Neural cell (in vitro differentiated cells): Measurements from ENCODE around the gene CYGB. TPM values are rescaled to one million over a fixed set of nuclear protein-coding genes. Genes with fewer than 3 reads are reported as not detected.
A peak's percentile ranks its signal among the peaks of the same experiment; 100 is the strongest.

Source experiments
- H2AFZ ChIP-seq: fragments of 200-600, 300-800 bp; sonication (generic), shearing (Covaris generic); 2 replicates; pipeline ENCODE4 v1.6.0; 2014; ENCODE audit warnings: low read depth, mild to moderate bottlenecking, antibody characterized with exemption, low read length, moderate library complexity
- H3F3A ChIP-seq: fragments of 200-600 bp; shearing (Covaris generic); 2 replicates; pipeline ENCODE4 v1.6.1; 2016; ENCODE audit warnings: mild to moderate bottlenecking, moderate library complexity, mixed read lengths, antibody characterized with exemption, low read length; ENCODE audit not compliant: insufficient read depth, poor library complexity, severe bottlenecking
- H3K27ac ChIP-seq: fragments of 200-600, 300-800 bp; sonication (generic), shearing (Covaris generic); 2 replicates; pipeline ENCODE4 v1.5.1; 2014; ENCODE audit warnings: mild to moderate bottlenecking, low read length, moderate library complexity
- H3K27me3 ChIP-seq: fragments of 300-800, 200-600 bp; sonication (generic), shearing (Covaris generic); 2 replicates; pipeline ENCODE4 v1.6.0; 2014; ENCODE audit warnings: mild to moderate bottlenecking, low read depth, low read length, moderate library complexity; ENCODE audit not compliant: insufficient read depth
- H3K36me3 ChIP-seq: fragments of 300-800, 200-600 bp; sonication (generic), shearing (Covaris generic); 2 replicates; pipeline ENCODE4 v1.5.1; 2014; ENCODE audit warnings: mild to moderate bottlenecking, antibody characterized with exemption, low read length, moderate library complexity; ENCODE audit not compliant: insufficient read depth
- H3K4me2 ChIP-seq: fragments of 300-800, 200-600 bp; sonication (generic), shearing (Covaris generic); 2 replicates; pipeline ENCODE4 v1.6.0; 2014; ENCODE audit warnings: mild to moderate bottlenecking, low read length
- H3K4me3 ChIP-seq: fragments of 300-800, 200-600 bp; sonication (generic), shearing (Covaris generic); 2 replicates; pipeline ENCODE4 v1.5.1; 2014; ENCODE audit warnings: mild to moderate bottlenecking, low read length, moderate library complexity
- H3K79me2 ChIP-seq: fragments of 200-600 bp; shearing (Covaris generic); replicated peaks from 2 replicates; pipeline ENCODE4 v1.6.0; 2014; ENCODE audit warnings: mild to moderate bottlenecking, low read length, moderate library complexity; ENCODE audit not compliant: insufficient read depth
- H3K9ac ChIP-seq: fragments of 300-800, 200-600 bp; sonication (generic), shearing (Covaris generic); 2 replicates; pipeline ENCODE4 v1.6.1; 2016; ENCODE audit warnings: mild to moderate bottlenecking, low read length, mixed read lengths
- H3K9me2 ChIP-seq: fragments of 200-600 bp; shearing (Covaris generic); 2 replicates; pipeline ENCODE4 v1.6.1; 2016; ENCODE audit warnings: mild to moderate bottlenecking, low read length, mixed read lengths; ENCODE audit not compliant: insufficient read depth
- H3K9me3 ChIP-seq: fragments of 200-600, 300-800 bp; sonication (generic), shearing (Covaris generic); 2 replicates; pipeline ENCODE4 v1.6.1; 2016; ENCODE audit warnings: mild to moderate bottlenecking, mixed run types, low read length, moderate library complexity, mixed read lengths
- H4K20me1 ChIP-seq: fragments of 200-600 bp; shearing (Covaris generic); 2 replicates; pipeline ENCODE4 v1.6.1; 2016; ENCODE audit warnings: mild to moderate bottlenecking, mixed run types; ENCODE audit not compliant: insufficient read depth
- CTCF ChIP-seq: fragments of 450-650 bp; IDR thresholded peaks from 2 replicates; pipeline ENCODE4 v1.5.1; 2014; ENCODE audit warnings: antibody characterized with exemption, mild to moderate bottlenecking, moderate library complexity; ENCODE audit not compliant: poor library complexity, severe bottlenecking
- EP300 ChIP-seq: fragments of 450-650 bp; conservative IDR thresholded peaks from 2 replicates; pipeline ENCODE4 v1.6.1; 2014; ENCODE audit warnings: antibody characterized with exemption, mild to moderate bottlenecking, moderate library complexity; ENCODE audit not compliant: poor library complexity, severe bottlenecking
- EZH2 ChIP-seq: fragments of 200-600, 300-800 bp; shearing (Covaris generic), sonication (generic); IDR thresholded peaks from 2 replicates; pipeline ENCODE4 v1.6.1; 2014; ENCODE audit warnings: antibody characterized with exemption, low read length, borderline replicate concordance, mild to moderate bottlenecking; ENCODE audit not compliant: insufficient read depth, poor library complexity, severe bottlenecking
- MXI1 ChIP-seq: fragments of 450-650 bp; conservative IDR thresholded peaks from 2 replicates; pipeline ENCODE4 v1.6.1; 2014; ENCODE audit warnings: antibody characterized with exemption, mild to moderate bottlenecking; ENCODE audit not compliant: poor library complexity, severe bottlenecking
- POLR2AphosphoS5 ChIP-seq: IDR thresholded peaks from 2 replicates; pipeline ENCODE4 v1.6.1; 2012
- RAD21 ChIP-seq: fragments of 450-650 bp; conservative IDR thresholded peaks from 2 replicates; pipeline ENCODE4 v1.6.1; 2014; ENCODE audit warnings: antibody characterized with exemption, mild to moderate bottlenecking, moderate library complexity
- SMC3 ChIP-seq: fragments of 450-650 bp; conservative IDR thresholded peaks from 2 replicates; pipeline ENCODE4 v1.6.1; 2014; ENCODE audit warnings: antibody characterized with exemption, mild to moderate bottlenecking, moderate library complexity; ENCODE audit not compliant: poor library complexity
- TAF1 ChIP-seq: IDR thresholded peaks from 2 replicates; pipeline ENCODE4 v1.6.1; 2012; ENCODE audit warnings: low read depth
- polyA plus RNA-seq: library from polyadenylated mRNA; depleted of rRNA; stranded (reverse); fragments of >200 nt; gene quantifications from 2 replicates; pipeline ENCODE4 v1.2.3, GENCODE V29; 2014
- TF ChIP-seq, protein P1 (sequence below): IDR thresholded peaks from 2 replicates; pipeline ENCODE4 v1.6.1; 2012; ENCODE audit warnings: borderline replicate concordance

Gene CYGB
- polyA plus RNA-seq, 1 donor from 2014 or later = 12.9 TPM

DNA sequence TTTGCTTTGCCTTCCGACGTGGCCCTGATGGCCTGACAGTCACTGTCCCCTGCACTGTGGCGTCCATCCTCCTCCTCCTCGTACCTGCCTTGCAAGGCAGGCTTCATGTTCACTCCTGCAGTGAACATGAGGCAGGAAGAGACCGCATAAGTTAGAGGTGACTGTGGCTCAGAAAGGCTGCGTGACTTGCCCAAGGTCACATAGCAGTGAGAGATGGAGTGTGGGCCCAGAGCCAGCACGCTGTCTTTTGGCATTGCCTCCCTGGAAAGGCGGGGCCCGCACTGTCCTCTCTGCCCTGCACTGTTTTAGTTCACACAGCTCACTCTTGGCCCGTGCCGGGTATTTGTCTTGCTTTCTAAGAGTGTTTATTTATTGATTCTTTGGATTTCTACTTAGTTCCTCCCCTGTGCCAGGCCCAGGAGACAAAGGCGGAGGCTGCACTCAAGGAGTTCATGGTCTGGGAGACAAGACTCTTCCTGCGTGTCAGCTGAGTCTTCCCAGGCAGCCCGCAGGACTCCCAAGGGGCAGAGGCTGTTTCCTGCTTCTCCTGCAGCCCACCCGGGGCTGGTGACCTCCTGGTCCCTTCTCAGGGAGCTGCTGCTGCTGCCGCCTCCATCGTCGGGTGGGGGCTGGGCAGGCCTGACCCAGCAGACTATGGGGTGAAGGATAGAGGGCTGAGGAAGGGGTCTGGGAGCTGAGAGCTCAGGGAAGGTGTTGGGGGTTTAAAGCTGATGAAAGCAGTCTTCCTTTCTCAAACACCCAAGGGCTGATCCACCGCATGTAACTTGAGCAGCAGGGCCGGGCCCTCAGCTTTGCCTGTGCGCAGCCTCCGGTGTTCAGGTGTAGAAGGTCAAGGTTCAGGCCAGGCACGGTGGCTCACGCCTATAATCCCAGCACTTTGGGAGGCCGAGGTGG is 12.7 kb downstream of the CYGB start:
- Histone ChIP-seq H3K79me2 (no peaks in the 10 kb centered on the region), H3K4me3 (no peak overlapping the region), H2AFZ (no peak overlapping the region), H4K20me1 (no peaks in the 10 kb centered on the region), H3K36me3 (no peaks in the 10 kb centered on the region), H3K9me3 (no peaks in the 10 kb centered on the region), H3K27ac (no peak overlapping the region), H3F3A (no peaks in the 10 kb centered on the region), H3K9ac (no peak overlapping the region), H3K27me3 (no peaks in the 10 kb centered on the region), H3K9me2 (no peaks in the 10 kb centered on the region), H3K4me2 (no peak overlapping the region)
- TF ChIP-seq RAD21 (no peak), SMC3 (no peak), MXI1 (no peak), EP300 (no peak), CTCF (no peak), EZH2 (no peak)
- TF ChIP-seq, protein P1, sequence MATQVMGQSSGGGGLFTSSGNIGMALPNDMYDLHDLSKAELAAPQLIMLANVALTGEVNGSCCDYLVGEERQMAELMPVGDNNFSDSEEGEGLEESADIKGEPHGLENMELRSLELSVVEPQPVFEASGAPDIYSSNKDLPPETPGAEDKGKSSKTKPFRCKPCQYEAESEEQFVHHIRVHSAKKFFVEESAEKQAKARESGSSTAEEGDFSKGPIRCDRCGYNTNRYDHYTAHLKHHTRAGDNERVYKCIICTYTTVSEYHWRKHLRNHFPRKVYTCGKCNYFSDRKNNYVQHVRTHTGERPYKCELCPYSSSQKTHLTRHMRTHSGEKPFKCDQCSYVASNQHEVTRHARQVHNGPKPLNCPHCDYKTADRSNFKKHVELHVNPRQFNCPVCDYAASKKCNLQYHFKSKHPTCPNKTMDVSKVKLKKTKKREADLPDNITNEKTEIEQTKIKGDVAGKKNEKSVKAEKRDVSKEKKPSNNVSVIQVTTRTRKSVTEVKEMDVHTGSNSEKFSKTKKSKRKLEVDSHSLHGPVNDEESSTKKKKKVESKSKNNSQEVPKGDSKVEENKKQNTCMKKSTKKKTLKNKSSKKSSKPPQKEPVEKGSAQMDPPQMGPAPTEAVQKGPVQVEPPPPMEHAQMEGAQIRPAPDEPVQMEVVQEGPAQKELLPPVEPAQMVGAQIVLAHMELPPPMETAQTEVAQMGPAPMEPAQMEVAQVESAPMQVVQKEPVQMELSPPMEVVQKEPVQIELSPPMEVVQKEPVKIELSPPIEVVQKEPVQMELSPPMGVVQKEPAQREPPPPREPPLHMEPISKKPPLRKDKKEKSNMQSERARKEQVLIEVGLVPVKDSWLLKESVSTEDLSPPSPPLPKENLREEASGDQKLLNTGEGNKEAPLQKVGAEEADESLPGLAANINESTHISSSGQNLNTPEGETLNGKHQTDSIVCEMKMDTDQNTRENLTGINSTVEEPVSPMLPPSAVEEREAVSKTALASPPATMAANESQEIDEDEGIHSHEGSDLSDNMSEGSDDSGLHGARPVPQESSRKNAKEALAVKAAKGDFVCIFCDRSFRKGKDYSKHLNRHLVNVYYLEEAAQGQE = no peak

- Histone ChIP-seq H3K79me2 (no peaks in the 10 kb centered on the region), H3K36me3 (no peaks in the 10 kb centered on the region), H3K9ac (no peak overlapping the region), H3K27ac (no peak overlapping the region), H3K4me3 (no peak overlapping the region), H3K9me3 (no peaks in the 10 kb centered on the region), H4K20me1 (no peaks in the 10 kb centered on the region), H2AFZ (no peak overlapping the region), H3F3A (no peaks in the 10 kb centered on the region), H3K27me3 (no peaks in the 10 kb centered on the region), H3K4me2 (no peak overlapping the region), H3K9me2 (no peaks in the 10 kb centered on the region)
- TF ChIP-seq RAD21 (peak; percentile 94), EZH2 (no peak), TAF1 (no peak), EP300 (peak; percentile 14), POLR2AphosphoS5 (no peak), CTCF (peak; percentile 97), SMC3 (peak; percentile 96), MXI1 (peak; percentile 21)
- TF ChIP-seq, protein P1 = no peak
Measured at GRCh38 chr17:76523084-76524037, 14.1 kb downstream of the CYGB start.
